T-helper 1 cell treated with Interleukin-12 subunit alpha and Interleukin-12 subunit beta and Interleukin-4 antibody, amounts not matched to agents 30 ng/mL and 1 ng/mL, for 36 hours (primary cell): ENCODE measurements around the gene S100A14. TPM values are rescaled to one million over a fixed set of nuclear protein-coding genes. Genes with fewer than 3 reads are reported as not detected.
"Not testable (repeated sequence)": the region's sequence is repeated elsewhere in the genome, so short reads cannot be mapped to it uniquely, and the experiment has no call there.

Source experiments
- intact Hi-C: fragments of 100-400 bp; cut with micrococcal nuclease; formaldehyde crosslinking; loops from one replicate; pipeline ENCODE4 v1.15.1; 2024
- total RNA-seq: library from RNA; stranded (reverse); gene quantifications from 2 replicates; pipeline ENCODE4 v1.2.3, GENCODE V29; 2022

S100A14 gene
- total RNA-seq, 1 donor from 2014 or later, result not detected

DNA sequence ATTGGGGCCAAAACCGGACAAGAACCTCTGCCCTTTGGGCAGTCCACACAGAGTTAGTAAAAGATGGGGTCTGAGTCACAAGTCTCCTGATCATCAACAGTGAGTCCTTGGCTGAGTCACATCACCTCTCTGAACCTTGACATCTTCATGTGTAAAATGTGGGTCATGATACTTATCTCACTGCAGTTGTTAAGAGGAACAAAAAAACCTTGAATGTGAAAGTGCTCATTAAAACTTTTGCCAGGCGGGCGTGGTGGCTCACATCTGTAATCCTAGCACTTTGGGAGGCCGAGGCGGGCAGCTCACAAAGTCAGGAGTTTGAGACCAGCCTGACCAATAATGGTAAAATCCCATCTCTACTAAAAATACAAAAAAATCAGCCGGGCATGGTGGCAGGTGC is 18.9 kb downstream of the S100A14 start:
- intact Hi-C loops, result no loop called here

DNA sequence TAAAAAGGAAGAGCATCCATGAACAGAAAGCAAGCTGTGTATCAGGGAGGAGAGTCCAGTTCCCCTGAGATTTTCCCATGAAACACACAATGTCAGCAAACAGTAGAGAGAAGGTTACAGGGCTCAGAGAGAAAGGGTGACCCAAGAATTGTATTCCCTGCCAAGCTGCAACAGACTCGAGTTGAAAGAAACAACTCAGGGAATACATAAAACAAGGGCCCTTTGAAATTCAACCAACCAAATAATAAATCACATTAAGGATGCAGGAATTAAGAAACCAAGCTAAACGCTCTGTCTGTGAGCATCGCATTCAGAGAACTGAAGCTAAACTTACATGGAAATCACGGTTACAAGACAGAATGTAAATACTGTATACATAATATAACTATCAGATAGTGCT is 23.4 kb downstream of the S100A14 start:
- intact Hi-C loops, result no loop called here

DNA sequence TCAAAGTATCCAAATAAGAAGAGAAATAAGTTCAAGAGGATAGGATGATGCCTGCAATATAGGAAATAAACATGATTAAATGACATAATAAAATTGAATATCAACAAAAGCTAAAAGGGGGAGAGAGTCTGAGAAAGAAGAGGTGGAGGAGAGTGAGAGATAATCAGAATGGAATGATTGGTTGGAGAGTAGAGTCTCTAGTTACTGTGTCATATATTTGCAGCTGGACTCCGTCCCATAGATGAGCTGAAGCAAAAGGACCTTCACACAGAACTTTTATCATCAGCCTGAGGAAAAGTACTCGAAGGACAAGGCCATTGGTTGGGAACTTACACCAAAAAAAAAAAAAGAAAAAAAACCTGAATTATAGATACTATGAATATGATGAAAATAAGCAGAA is 27.6 kb downstream of the S100A14 start:
- intact Hi-C loops, result no loop called here

DNA sequence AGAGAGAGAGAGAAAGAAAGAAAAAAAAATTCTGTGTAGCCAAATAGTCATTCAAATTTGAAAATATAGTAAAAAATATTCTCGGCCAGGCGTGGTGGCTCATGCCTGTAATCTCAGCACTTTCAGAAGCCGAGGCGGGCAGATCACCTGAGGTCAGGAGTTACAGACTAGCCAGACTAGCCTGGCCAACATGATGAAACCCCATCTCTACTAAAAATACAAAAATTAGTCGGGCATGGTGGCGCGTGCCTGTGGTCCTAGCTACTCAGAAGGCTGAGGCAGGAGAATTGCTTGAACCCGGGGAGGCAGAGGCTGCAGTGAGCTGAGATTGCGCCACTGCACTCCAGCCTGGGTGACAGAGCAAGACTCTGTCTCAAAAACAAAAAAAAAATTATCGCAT is 28.1 kb downstream of the S100A14 start:
- intact Hi-C loops, result not testable (repeated sequence)

DNA sequence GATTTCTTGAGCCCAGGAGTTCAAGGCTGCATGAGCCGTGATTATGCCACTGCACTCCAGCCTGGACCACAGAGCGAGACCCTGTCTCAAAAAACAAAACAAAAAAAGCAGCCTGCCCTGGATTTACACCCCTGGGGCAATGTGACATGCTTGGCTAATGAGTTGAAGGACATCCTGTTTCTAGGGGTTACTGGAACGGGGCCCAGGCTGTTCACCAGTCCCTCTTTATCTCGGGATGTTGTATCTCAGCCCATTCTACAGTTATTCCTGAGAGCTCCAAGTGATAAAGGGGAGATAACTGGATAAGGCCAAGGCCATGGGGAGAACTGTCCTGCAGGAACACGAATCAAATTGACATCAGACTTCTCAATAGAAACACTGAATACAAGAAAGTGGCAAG is 28.8 kb downstream of the S100A14 start:
- intact Hi-C loops, result no loop called here

DNA sequence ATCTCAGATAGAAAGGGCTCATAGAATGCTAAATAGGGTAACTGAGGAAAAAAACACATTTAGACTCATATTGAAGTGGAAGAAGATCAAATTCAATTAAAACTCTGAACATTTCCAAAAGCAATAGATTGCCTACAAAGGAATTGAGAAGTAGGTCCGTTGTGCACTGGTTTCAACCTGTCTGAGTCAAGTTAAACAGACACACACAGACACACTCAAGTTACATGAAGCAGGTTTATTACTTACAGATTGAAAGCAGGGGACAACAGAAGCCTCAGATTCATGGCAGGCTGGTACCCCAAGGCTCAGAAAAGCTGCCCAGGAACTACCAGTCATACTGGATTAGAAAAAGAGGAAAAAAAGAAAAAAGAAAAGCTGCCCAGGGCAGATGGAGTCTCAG is 29.8 kb downstream of the S100A14 start:
- intact Hi-C loops, result no loop called here

DNA sequence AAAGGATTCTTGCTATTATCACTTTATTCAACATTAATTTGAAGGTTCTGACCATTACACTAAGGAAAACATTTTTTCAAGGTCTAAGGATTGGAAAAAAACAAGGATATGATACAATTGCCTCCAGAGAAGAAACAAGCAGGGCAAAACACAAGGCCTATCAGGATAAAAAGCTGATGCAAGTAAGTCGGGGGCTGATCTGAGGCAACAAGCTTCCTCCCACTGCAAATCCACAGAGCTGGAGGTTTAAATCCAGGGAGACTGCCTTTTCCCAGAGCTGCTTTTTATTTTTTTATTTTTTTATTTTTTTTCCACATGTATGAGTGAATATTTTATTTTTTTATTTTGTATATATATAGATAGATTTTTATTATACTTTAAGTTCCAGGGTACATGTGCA is 31.1 kb downstream of the S100A14 start:
- intact Hi-C loops, result no loop called here

DNA sequence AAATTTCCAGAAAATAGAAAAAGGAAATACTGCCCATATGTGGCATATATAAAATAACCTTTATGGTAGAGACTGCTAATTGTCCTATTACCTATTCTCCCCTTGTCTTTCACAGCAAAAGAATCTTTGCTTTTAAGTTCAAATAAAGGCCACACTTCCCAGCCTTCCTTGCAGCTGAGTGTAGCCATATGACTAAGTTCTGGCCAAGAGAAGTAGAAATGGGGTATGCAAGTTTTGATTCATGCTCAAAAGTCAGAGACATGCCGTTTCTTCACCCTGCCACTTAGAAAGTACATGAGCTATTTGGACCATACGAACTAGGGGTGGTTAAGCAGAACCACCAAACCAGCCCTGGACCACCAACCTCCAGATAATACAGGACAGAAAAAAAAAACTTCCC is 32.1 kb downstream of the S100A14 start:
- intact Hi-C loops, result no loop called here

DNA sequence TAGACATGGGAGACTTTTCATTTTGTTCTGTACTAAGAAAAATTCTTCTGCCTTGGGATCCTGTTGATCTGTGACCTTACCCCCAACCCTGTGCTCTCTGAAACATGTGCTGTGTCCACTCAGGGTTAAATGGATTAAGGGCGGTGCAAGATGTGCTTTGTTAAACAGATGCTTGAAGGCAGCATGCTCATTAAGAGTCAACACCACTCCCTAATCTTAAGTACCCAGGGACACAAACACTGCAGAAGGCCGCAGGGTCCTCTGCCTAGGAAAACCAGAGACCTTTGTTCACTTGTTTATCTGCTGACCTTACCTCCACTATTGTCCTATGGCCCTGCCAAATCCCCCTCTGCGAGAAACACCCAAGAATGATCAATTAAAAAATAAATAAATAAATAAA is 32.6 kb downstream of the S100A14 start:
- intact Hi-C loops, result not testable (repeated sequence)

DNA sequence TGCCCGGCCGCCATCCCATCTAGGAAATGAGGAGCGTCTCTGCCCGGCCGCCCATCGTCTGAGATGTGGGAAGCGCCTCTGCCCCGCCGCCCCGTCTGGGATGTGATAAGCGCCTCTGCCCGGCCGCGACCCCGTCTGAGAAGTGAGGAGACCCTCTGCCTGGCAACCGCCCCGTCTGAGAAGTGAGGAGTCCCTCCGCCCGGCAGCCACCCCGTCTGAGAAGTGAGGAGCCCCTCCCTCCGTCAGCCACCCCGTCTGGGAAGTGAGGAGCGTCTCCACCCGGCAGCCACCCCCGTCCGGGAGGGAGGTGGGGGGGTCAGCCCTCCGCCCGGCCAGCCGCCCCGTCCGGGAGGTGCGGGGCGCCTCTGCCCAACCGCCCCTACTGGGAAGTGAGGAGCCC is 33.3 kb downstream of the S100A14 start:
- intact Hi-C loops, result not testable (repeated sequence)

DNA sequence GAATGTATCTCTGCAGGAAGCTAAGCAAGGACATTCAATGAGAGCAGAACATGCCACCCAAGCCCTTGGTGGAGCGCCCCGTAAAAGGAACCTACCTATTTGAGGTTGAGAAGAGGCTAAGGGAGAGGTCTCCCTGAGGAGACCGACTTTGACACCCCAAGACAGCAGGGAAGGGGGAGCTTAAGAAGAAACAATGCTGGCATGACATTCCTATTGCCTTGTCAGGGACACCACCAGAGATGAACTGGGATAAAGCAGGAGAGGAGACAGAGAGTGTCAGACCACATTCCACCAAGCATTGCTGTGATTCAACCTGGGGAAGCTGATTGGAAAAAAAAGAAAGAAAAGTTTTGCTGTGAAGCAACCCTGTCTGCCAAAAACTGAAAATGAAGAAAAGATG is 37.2 kb downstream of the S100A14 start:
- intact Hi-C loops, result no loop called here

DNA sequence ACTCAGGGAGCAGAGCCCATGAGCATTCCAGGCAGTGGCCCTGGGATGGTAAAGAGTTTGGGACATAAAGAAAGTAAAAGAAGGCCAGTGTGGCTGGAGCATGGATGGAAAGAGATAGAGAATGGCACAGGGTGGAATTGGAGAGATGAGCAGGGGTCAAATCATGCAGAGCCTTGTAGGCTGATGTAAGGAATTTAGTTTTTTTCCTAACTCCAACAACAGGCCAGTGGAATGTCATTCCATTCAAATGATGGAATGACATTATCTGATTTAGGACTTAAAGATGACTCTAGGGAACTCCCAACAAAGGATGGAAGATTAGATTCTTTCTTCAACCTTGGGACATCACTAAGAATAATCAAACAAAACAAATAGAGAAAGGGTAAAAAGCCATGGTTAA is 37.6 kb downstream of the S100A14 start:
- intact Hi-C loops, result no loop called here

DNA sequence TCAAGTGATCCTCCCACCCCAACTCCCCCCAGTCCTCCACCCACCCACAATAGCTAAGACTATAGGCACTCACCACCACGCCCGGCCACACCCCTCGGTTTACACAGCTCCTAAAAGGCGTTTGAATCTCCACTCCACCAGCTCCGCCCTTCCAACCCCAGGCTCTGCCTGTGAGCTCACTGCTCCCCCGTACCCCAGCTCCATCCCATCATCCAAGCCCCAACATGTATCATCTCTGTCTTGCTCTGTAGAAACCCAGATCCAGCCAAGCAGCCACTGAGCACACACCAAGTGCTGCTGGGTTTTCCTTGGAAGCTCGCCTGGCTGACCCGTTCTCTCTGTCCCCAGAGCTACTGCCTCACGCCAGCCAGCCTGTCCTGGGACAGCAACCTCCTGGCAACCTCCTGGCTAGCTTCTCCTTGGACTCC is 38.5 kb downstream of the S100A14 start:
- intact Hi-C loops, result no loop called here

DNA sequence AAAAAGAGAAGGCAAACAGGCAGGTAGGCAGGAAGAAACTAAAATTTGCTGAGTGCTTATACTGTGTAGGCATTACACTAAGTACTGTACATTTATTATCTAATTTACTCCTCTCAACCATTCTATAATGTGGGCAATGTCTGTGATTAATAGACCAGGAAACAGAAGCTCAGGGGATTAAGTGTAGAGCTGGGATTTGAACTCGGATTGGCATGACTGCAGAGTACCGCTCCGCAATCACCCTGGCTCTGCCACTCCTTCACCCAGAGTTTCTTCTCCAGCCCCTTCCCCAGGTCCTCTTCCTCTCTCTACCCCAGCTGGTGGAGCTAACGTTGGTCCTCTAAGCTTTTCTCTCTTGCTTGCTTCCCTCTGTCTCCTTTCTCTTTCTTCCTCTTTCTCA is 39.0 kb downstream of the S100A14 start:
- intact Hi-C loops, result no loop called here

DNA sequence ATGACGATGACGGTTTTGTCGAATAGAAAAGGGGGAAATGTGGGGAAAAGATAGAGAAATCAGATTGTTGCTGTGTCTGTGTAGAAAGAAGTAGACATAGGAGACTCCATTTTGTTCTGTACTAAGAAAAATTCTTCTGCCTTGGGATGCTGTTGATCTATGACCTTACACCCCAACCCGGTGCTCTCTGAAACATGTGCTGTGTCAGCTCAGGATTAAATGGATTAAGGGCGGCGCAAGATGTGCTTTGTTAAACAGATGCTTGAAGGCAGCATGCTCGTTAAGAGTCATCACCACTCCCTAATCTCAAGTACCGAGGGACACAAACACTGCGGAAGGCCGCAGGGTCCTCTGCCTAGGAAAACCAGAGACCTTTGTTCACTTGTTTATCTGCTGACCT is 40.6 kb downstream of the S100A14 start:
- intact Hi-C loops, result not testable (repeated sequence)

DNA sequence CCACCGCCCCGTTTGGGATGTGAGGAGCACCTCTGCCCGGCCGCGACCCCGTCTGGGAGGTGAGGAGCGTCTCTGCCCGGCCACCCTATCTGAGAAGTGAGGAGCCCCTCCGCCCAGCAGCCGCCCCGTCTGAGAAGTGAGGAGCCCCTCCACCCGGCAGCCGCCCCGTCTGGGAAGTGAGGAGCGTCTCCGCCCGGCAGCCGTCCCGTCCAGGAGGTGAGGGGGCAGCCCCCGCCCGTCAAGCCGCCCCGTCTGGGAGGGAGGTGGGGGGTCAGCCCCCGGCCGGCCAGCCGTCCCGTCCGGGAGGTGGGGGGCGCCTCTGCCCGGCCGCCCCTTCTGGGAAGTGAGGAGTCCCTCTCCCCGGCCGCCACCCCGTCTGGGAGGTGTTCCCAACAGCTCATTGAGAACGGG is 41.0 kb downstream of the S100A14 start:
- intact Hi-C loops, result not testable (repeated sequence)

DNA sequence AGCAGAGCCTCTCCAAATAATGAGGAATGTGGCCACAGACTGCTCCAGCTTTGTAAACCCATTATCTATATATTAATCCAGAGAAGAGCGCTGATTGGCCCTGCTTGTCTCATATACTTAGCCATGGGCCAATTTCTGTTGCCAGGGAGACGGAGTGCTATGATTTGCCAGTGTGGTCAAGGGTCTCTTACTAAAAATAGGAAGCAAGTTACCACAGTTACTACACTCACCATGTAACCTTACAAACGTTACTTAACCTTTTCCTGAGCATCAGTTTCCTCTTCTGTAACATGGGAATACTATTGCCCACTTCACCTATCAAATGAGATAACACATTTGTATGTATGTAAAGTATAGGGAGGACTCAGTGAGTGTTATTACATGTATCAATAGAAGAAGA is 42.8 kb downstream of the S100A14 start:
- intact Hi-C loops, result loop anchor here (2.0 kb wide), 1 partner anchor 413 kb away; the partner anchor contains the start of gene RAB13

DNA sequence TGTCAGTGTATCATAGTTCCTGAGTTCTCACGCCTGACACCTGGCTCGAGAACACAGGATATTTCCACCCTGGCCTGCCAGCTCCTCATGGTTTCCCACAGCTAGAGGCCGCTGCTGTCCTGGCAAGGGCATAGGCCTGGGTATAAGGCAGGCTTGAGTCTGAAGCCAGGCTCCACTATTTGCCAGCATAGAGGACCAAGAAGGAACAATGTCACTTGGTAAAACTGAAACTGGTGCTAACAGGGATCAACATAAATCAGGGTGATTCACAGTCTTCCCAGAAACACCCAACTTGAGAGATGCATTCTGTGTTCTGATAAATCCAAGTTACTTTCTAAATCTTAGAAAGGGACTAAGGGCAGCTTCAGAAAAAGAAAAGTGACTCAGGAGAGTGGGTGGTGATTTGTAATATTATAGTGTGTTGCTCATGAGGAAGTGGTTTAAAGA is 43.5 kb downstream of the S100A14 start:
- intact Hi-C loops, result loop anchor here (1.0 to 2.0 kb wide), 3 partner anchors 45 to 414 kb away; partner anchors contain the start of gene RAB13

DNA sequence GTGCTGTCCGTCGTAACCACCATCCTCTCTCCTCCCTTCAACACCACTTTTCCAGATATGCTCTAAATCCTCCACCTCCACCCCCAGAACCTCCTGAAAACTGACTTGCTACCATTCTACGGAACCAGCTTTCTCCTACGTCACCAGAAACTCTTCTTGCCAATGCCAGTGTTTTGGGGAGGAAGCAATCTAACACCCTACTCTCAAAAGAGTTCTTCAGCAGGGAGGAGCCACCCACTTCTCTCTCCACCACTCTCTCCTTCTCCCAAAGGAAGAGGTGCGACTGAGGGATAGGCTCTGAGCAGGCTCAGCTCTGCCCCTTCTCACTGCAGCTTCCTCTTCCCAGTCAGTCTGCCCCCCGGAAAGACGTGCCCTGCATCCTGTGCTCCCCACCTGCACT is 44.4 kb downstream of the S100A14 start:
- intact Hi-C loops, result loop anchor here (1.0 to 2.0 kb wide), 3 partner anchors 46 to 415 kb away; partner anchors contain the start of gene RAB13

DNA sequence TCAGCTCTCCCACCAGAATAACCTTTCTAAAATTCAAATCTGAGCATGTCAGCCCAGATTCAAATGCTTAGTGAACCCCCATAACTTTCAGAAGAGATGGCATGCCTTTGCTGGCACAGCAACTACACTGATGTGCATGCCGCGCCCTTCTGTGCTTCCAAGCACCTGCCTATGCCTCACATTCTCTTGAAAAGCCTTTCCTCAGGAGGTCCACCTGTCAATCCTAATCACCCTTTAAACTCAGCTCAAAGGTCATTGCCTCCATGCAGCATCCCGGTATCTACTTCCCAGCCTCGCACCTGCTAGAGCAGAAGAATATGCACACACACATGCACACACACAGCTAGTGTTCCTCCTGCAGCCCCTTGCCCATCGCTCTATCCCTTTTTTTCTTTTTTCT is 45.3 kb downstream of the S100A14 start:
- intact Hi-C loops, result no loop called here

DNA sequence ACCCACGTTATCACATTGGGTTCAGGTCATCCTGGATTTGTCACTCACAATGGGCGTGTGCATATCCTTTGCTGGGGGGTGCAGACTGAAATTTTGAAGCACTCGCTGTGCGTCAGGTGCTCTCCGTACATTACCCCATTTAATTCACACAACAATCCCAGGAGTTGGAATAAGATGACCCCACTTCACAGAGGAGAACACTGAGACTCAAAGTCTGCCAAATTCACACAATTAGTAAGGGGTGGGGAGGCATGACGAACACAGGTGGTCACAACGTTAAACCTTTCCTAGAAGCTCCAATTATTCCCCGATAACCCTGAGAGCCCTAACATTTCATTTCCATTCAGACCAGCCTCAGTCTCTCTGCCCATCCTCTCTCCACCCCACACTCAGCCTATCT is 46.7 kb downstream of the S100A14 start:
- intact Hi-C loops, result no loop called here

DNA sequence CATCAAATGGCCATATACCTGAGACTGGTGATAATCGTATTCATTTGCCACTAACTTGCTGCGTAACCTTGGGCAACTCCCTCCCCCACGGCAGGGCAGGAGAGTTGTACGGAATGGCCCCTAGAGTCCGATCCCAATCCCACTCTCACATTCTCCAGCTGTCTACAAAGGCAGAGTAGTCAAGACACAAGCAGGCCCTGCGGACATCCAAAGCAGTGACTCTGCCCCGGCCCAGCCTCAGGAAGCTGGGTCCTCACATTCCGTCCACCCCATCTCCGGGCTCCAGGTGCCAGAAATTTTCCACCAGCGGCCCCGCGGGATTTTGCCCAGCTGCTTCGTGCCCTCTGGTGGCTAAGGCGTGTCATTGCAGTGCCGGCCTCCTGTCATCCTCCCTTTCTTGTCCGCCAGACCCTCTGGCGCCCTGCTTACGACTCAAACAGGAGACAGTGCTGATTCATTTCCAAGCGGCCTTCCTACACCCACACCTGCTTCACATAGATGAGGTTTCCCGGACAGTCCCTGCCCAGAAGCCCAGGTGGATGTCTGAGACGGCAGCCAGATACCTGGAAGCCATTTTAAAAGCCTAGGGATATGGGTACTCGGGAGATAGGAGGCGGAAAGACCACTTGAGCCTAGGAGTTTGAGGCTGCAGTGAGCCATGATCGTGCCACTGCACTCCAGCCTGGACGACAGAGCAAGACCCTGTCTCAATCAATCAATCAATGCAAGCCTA is 47.6 kb downstream of the S100A14 start:
- intact Hi-C loops, result loop anchor here (1.0 kb wide), 6 partner anchors 23 to 216 kb away; partner anchors contain the start of gene S100A4
